AG04450 (cell line): ENCODE measurements around the gene ADIPOR2. TPM values are rescaled to one million over a fixed set of nuclear protein-coding genes. Genes with fewer than 3 reads are reported as not detected.
"Not testable (repeated sequence)": the region's sequence is repeated elsewhere in the genome, so short reads cannot be mapped to it uniquely, and the experiment has no call there.

Experiments
- CTCF ChIA-PET: fragments of 300-600, 350-600 bp; formaldehyde crosslinking; extraction: SDS; loops from one replicate; lab custom pipeline; 2022; ENCODE audit warnings: antibody characterized with exemption, inconsistent platforms; lab: Charles Lee
- POLR2A ChIA-PET: fragments of 350-600 bp; formaldehyde crosslinking; extraction: SDS; loops from one replicate; lab custom pipeline; 2021; ENCODE audit warnings: antibody characterized with exemption, inconsistent platforms; lab: Yijun Ruan, JAX
- DNase-seq: peaks from one replicate; pipeline ENCODE4 v3.0.0-alpha.2; 2011; ENCODE audit warnings: low read depth, low spot score
- H3K27ac ChIP-seq: one replicate; pipeline ENCODE4 v1.5.1; 2012; ENCODE audit warnings: low read depth, low read length, control low read depth
- H3K27me3 ChIP-seq: one replicate; pipeline ENCODE4 v1.6.0; 2012; ENCODE audit warnings: low read length; ENCODE audit not compliant: control insufficient read depth, insufficient read depth
- H3K4me3 ChIP-seq: 2 replicates; pipeline ENCODE4 v1.5.1; 2011; ENCODE audit warnings: mild to moderate bottlenecking, low read depth, low read length, control low read depth
- H3K9me3 ChIP-seq: 2 replicates; pipeline ENCODE4 v1.5.1; 2012; ENCODE audit warnings: low read length; ENCODE audit not compliant: control insufficient read depth, insufficient read depth
- polyA plus RNA-seq: library from polyadenylated mRNA; depleted of rRNA; stranded (reverse); fragments of >200 nt; gene quantifications from 2 replicates; pipeline ENCODE4 v1.2.3, GENCODE V29; 2011
- TF ChIP-seq, protein P1 (sequence below): IDR thresholded peaks from 2 replicates; pipeline ENCODE4 v1.5.1; 2011; ENCODE audit warnings: low read depth, low read length, control low read depth, inconsistent platforms

ADIPOR2 gene
- polyA plus RNA-seq, 1 experiment: 39.5 TPM

DNA sequence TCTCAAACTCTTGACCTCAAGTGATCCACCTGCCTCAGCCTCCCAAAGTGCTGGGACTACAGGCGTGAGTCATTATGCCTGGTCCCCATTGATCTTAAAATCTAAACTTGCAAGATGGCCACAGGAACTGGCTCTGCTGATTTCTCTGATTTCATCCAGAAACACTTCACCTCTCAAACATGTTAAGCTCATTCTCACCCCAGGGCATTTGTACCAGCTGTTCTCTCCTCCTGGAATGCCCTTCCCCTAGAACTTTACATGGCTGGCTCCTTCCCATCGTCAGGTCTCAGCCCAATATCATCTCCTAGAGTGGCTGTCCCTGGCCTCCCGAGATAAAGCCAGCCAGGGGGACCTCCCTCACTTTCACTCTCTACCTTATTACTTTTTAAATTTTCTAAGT is 124.2 kb downstream of the ADIPOR2 start:
- DNase-seq: no peak
- no peak overlapping the region for H3K27ac ChIP-seq
- ChIA-PET POLR2A (no interaction called here), CTCF (no interaction called here)
- H3K4me3 ChIP-seq: no peak overlapping the region
- H3K9me3 ChIP-seq: peaks cover 3% of the 10 kb centered on the region; the same call in 1 of the 2 replicates
- TF ChIP-seq, protein P1, sequence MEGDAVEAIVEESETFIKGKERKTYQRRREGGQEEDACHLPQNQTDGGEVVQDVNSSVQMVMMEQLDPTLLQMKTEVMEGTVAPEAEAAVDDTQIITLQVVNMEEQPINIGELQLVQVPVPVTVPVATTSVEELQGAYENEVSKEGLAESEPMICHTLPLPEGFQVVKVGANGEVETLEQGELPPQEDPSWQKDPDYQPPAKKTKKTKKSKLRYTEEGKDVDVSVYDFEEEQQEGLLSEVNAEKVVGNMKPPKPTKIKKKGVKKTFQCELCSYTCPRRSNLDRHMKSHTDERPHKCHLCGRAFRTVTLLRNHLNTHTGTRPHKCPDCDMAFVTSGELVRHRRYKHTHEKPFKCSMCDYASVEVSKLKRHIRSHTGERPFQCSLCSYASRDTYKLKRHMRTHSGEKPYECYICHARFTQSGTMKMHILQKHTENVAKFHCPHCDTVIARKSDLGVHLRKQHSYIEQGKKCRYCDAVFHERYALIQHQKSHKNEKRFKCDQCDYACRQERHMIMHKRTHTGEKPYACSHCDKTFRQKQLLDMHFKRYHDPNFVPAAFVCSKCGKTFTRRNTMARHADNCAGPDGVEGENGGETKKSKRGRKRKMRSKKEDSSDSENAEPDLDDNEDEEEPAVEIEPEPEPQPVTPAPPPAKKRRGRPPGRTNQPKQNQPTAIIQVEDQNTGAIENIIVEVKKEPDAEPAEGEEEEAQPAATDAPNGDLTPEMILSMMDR: no peak
- H3K27me3 ChIP-seq: peaks cover 42% of the 10 kb centered on the region

DNA sequence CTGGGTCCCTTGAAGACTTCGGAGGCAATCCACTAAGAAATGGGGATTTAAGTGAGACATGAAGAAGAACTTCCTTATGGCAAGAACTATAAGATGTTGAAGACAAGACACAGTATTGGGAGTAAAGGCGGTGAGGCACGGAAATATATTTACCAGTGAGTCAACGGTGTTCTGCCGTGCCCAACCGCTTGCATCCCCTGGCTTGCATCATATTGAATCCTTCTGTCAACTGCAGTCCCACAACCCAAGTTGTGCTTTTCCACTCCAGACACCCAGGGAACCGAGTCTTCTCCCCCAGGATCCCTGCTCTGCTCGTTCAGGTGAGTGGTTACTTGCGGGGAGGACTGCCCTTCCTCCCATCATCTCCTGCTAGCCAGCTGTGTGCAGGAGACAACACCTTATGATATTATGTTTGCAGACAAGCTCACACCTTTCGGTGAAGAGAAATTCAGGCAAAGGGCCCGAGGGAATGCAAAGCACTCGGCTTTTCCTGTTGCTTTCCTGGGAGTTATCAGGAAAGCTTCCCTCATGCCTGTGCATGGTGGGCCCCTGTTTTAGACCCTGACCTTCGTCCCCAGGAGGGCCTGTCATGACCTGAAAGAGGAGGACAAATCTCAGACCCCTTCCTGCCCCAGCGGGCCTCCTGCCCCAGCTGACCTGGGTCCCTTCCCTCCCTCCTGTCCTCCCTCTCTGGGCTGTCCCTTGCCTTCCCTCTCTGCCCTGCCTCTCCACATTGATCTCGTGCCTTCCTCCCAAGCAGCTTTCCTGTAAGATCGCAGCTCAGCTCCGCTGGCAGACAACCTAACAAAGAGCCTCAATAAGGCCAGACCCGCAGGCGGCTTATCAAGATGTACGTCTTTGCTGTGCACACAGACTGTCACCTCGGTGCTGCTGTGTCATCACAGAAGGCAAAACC is 125.2 kb downstream of the ADIPOR2 start:
- peaks cover 51% of the 10 kb centered on the region for H3K27me3 ChIP-seq
- ChIA-PET CTCF (no interaction called here), POLR2A (no interaction called here)
- H3K4me3 ChIP-seq: no peak overlapping the region
- TF ChIP-seq, protein P1: no peak
- no peak for DNase-seq
- H3K27ac ChIP-seq: no peak overlapping the region
- peaks cover 3% of the 10 kb centered on the region; the same call in 1 of the 2 replicates for H3K9me3 ChIP-seq

DNA sequence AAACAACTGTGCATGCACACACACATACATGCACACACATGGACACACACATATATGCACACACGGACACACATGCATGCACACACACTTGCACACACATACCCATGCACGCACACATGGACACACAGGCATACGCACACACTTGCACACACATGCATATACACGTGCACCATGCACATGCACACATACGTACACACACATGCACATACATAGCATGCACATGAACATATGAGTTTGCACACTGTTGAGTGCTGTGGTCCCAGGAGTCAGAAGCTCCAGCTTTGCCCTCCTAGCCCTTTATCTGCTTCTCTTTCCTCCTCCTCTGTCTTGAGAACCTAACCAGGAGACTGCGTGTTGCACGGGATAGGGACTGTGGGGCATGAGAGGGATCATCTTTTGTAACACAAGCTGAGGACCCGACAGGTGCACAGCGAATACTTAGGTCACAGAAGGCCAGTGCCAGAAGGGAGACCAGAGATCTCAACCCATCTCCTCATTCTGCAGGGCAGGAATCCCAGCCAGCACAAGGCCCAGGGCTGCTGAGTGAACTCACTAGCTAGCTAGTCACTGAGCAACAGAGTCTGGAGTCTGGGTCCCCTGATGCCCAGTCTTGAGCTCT is 126.0 kb downstream of the ADIPOR2 start:
- H3K4me3 ChIP-seq: no peak overlapping the region
- H3K27ac ChIP-seq: no peak overlapping the region
- peaks cover 59% of the 10 kb centered on the region for H3K27me3 ChIP-seq
- peaks cover 3% of the 10 kb centered on the region; the same call in 1 of the 2 replicates for H3K9me3 ChIP-seq
- DNase-seq: no peak
- ChIA-PET CTCF (interaction anchor here (0.9 kb wide), 1 partner anchor 123 kb away, joined by 3 read pairs; no protein-coding TSS in a partner anchor), POLR2A (no interaction called here)
- TF ChIP-seq, protein P1: no peak

DNA sequence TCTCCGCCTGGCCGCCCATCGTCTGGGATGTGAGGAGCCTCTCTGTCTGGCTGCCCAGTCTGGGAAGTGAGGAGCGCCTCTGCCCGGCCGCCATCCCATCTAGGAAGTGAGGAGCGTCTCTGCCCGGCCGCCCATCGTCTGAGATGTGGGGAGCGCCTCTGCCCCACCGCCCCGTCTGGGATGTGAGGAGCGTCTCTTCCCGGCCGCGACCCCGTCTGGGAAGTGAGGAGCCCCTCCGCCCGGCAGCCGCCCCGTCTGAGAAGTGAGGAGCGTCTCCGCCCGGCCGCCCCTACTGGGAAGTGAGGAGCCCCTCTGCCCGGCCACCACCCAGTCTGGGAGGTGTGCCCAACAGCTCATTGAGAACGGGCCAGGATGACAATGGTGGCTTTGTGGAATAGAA is 127.1 kb downstream of the ADIPOR2 start:
- H3K27ac ChIP-seq, CTCF ChIA-PET, DNase-seq, H3K9me3 ChIP-seq, POLR2A ChIA-PET, H3K4me3 ChIP-seq: not testable (repeated sequence)
- H3K27me3 ChIP-seq: peaks cover 70% of the 10 kb centered on the region

DNA sequence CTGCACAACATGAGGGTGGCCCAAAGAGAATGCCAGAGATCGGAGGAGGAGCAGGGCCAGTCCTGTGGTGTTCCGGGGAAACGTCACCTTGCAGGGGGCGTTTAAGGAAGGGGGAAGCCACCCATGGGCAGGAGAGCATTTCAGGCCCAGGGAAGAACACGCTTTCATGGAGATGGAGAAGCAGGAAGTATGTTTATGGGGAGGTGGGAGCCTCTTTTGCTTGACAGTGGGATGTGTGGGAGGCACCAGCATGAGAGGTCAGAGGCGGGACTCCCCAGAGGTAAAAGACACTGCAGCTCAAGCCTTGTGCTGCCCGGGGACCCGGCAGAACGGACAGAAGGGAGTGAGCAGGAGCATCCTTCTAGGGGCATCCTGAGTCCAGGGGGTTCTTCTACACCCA is 128.2 kb downstream of the ADIPOR2 start:
- DNase-seq: no peak
- ChIA-PET CTCF (no interaction called here), POLR2A (no interaction called here)
- TF ChIP-seq, protein P1: no peak
- Histone ChIP-seq H3K4me3 (no peak overlapping the region), H3K9me3 (peaks cover 3% of the 10 kb centered on the region; the same call in 1 of the 2 replicates), H3K27ac (no peak overlapping the region), H3K27me3 (peaks cover 77% of the 10 kb centered on the region)
